Measurements from ENCODE around the gene ELP4.

- no peak for TF ChIP-seq EZH2 (IDR thresholded peaks at IDR 0.05; ENCODE audit: low read length, unreplicated experiment)
- TF ChIP-seq CTCF (conservative IDR thresholded peaks at IDR 0.05; ENCODE audit: low read depth, low read length), result no peak
- no peak for TF ChIP-seq EZH2phosphoT487 (IDR thresholded peaks at IDR 0.05; ENCODE audit: borderline replicate concordance, low read length)
Observed at GRCh38 chr11:31478223-31478590, 31.4 kb upstream of the ELP4 start.

Data from PC-3 (cell line).